GM18909 (cell line): Measurements from ENCODE around the gene TMSB10.
"Not testable (repeated sequence)": the region's sequence is repeated elsewhere in the genome, so short reads cannot be mapped to it uniquely, and the experiment has no call there.

Source experiments
- ATAC-seq: cut with Tn5 transposase; IDR thresholded peaks from one replicate; pipeline ENCODE4 v1.9.1; 2021; ENCODE audit warnings: mild to moderate bottlenecking; ENCODE audit not compliant: unreplicated experiment, poor library complexity

TMSB10 gene

GRCh38 chr2:84925724-84926376, 20.4 kb downstream of the TMSB10 start:
- ATAC-seq: peak; percentile 85

DNA sequence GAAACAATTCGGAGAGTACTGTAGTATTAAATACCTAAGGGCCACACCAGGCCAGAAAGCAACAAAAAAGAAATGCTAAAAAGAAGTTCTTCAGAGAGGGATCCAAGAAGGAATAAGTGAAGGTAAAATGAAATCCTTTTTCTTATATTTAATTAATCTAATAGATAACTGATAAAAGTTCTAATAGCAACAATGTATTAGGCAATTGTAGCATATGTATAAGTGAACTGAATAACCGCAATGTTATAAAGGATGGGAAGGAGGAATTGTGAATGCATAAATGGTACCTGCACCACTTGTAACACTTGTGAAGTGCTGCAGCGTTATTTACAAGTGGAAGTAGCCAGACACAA, 21.8 kb downstream of the TMSB10 start:
- no peak for ATAC-seq

DNA sequence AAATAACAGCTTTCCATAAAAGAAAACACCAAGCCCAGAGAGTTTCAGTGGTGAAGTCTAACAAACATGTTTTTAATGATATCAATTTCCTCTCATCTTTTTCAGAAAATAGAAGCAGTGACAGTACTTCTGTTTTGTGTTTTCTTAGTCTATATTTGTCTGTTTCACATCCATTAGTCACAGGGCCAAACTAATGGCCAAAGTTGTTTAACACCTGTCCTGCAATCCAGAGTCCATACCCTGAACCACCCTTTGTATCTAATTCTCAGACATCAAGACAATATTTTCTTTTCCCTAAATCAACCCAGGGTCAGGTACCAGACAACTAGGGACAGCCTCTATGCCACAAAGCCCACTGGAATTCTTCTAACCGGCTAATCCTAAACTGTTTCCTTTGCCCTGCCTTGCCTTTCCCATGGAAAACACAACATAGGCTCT, 25.9 kb downstream of the TMSB10 start:
- ATAC-seq: peak; percentile 54

DNA sequence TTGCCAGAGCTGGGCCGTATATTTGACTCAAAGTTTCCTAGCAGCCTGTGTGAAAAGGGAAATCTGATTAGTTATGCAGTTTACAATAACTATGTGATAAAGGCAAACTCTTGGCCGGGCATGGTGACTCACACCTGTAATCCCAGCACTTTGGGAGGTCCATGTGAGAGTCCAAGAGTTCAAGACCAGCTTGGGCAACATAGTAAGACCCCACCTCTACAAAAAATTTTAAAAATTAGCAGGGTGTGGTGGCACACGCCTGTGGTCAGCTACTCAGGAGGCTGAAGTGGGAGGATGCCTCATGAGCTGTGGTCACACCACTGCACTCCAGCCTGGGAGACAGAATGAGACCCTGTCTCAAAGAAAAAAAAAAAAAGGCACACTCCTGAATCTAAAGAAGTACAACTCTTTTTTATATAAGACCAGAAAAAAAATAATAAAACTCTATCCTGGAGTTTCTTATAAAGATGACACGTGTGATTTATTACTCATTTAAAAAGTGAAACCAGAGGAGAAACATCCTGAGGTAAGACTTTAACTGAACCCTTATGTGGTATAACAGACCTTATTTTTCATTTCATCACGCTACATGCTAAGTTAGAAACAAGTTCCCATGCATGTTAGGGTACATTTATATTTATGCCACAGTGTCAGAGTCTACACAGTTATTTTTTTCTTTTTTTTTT, 32.9 kb downstream of the TMSB10 start:
- ATAC-seq: peak; percentile 39

DNA sequence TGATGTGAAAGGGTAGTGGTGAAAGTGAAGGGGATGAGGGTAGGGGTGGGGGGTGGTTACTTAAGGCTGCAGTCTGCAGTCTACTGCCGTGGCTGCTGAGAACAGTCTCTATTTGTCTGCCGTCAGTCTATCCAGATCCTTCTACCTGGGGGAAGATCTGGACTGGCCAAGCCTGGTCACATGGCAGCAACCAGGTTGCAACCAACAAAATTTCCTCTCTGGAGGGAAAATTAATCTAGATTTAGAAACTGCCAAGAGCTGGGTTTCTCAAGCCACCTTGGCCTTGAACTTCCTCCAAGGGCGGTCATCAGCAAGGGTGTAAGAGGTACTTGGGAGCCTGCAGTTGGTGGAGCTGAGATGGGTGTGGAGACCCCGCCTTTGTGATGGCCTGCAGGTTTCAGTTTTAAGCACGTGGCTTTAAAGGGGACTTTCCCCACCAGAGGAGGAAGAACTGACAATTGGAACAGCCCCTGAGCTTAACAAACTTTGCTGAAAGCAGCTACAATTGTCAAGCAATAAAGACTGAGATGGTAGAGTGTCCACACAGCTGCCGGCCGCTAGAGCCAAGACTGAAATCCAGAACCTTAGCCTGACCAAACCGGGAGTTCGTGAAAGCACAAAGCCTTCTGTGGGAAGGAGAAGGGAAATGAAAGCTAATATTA, 34.1 kb downstream of the TMSB10 start:
- ATAC-seq: peak; percentile 82

GRCh38 chr2:84940088-84940470, 34.6 kb downstream of the TMSB10 start:
- peak; percentile 4 for ATAC-seq

GRCh38 chr2:84940831-84941412, 35.5 kb downstream of the TMSB10 start:
- no peak for ATAC-seq

- no peak for ATAC-seq
Measured at GRCh38 chr2:84942166-84942565, 36.7 kb downstream of the TMSB10 start.

DNA sequence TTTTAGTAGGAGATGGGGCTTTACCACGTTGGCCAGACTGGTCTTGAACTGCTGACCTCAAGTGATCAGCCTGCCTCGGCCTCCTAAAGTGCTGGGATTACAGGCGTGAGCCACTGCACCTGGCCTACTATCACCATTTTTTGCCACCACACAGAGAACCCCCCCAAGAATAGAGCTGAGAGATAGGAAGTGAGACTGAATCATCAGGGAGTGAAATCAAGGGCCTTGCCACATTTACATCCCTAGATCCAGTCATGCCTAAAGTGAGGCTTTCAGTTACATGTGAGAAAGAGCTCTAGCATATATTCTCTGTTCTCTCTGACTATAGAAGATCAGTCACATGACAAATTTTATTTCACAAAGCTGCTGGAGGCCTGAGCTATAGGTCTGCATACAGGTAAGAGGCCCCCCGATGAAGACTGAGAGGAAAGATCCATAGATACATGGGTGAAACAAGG, 37.5 kb downstream of the TMSB10 start:
- ATAC-seq: peak; percentile 36

DNA sequence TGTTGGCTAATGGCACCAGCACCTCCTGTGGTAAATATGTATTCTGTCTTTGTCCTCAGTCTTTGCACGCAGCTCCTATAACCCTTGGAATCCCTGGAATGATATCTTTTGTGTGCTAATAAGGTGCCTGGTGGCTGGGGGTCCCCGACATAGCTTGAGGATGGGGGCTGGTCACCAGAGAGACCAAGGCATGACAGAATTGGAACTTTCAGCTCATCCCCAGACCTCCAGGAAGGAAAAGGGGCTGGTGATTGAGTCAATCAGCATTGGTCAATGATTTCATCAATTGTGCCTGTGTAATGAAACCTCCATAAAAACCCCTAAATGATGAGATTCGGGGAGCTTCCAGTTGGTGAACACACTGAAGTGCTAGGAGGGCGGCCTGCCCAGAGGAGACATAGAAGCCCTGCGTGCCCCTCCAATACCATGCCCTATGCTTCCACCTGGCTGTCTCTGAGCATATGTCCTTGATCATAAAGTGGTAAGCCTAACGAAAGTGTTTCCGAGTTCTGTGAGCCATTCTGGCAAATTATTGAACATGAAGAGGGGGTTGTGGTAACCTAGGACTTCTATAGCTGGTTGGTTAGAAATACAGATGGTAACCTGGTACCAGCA, 38.9 kb downstream of the TMSB10 start:
- ATAC-seq: no peak

GRCh38 chr2:84945838-84946203, 40.4 kb downstream of the TMSB10 start:
- ATAC-seq: not testable (repeated sequence)

GRCh38 chr2:84946204-84947009, 41.0 kb downstream of the TMSB10 start:
- ATAC-seq: peak; percentile 75

DNA sequence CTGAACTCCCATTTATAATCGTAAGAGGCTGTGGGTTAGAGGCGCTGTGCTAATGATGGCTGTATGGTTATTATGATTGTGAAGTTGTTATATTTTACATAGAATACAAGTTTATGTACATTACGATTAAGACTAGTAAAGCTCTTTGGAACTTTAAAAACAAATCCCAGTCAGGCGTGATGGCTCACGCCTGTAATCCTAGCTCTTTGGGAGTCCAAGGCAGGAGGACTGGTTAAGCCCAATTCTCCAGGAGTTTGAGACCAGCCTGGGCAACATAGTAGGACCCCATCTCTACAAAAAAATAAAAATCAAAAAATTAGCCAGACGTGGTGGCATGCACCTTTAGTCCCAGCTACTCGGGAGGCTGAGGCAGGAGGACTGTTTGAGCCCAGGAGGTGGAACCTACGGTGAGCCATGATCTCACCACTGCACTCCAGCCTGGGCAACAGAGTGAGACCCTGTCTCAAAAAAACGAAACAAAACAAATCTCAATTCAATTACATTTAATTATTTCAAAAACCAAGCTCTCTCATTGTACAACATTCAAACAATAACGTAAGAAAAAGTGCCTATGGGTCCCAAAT, 41.6 kb downstream of the TMSB10 start:
- ATAC-seq: no peak

- ATAC-seq: no peak
Measured at GRCh38 chr2:84953535-84953934, 48.1 kb downstream of the TMSB10 start.

DNA sequence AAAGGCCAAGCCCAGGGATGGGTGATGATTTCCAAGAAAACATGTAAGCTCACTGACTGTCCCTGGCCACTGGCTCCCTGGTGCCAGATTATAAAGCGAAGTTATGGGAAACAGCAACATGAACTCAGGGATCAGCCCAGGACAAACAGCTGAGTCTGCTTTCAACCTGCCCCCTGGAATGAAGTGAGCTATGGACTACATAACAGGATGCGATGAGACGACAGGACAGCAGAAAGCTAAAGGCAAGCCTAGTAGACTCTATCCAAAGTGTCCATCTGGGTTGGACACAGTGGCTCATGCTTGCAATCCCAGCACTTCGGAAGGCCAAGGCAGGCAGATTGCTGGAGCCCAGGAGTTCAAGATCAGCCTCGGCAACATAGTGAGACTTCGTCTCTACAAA, 48.9 kb downstream of the TMSB10 start:
- no peak for ATAC-seq
